Endothelial cell of umbilical vein (primary cell): ENCODE results near the gene CH25H. TPM values are rescaled to one million over a fixed set of nuclear protein-coding genes. Genes with fewer than 3 reads are reported as not detected.

Experiments
- BruUV-seq: library from RNA; stranded (reverse); fragments of 400-500 nt; replicated peaks from 2 replicates; lab custom pipeline; 2021; lab: Mats Ljungman, UMichigan
- CTCF ChIA-PET: fragments of 300-600, 350-600 bp; sonication (Branson Sonifier 250); formaldehyde crosslinking; loops from one replicate; lab custom pipeline; 2021; ENCODE audit warnings: antibody characterized with exemption, inconsistent platforms; lab: Charles Lee
- POLR2A ChIA-PET: fragments of 300-600, 350-600 bp; sonication (Branson Sonifier 250); formaldehyde crosslinking; loops from one replicate; lab custom pipeline; 2021; ENCODE audit warnings: antibody characterized with exemption, inconsistent platforms; lab: Charles Lee
- DNase-seq: peaks from one replicate; pipeline ENCODE4 v3.0.0-alpha.2; 2011; ENCODE audit warnings: low read depth, low spot score
- FAIRE-seq: peaks from 2 replicates; lab custom pipeline; 2011; peaks lifted over from hg19 to GRCh38; lab: Jason Lieb, UNC
- H2AFZ ChIP-seq: 2 replicates; pipeline ENCODE4 v1.6.0; 2012; ENCODE audit warnings: low read depth, low read length, control low read depth, inconsistent platforms
- H3K27ac ChIP-seq: 2 replicates; pipeline ENCODE4 v1.5.1; 2011; ENCODE audit warnings: low read depth, mild to moderate bottlenecking, control low read depth, low read length, moderate library complexity; ENCODE audit not compliant: insufficient read depth
- H3K27me3 ChIP-seq, 2 experiments: 2 replicates each; pipeline versions ENCODE4 v1.6.0 to v1.6.1; 2011; ENCODE audit warnings: low read length in 2 of 2, mixed read lengths in 1 of 2; ENCODE audit not compliant: control insufficient read depth in 2 of 2, insufficient read depth in 2 of 2
- H3K36me3 ChIP-seq, 2 experiments: 2 replicates in 1 of 2; 3 replicates in 1 of 2; pipeline ENCODE4 v1.5.1; 2011; ENCODE audit warnings: low read length in 2 of 2, mild to moderate bottlenecking in 1 of 2, moderate library complexity in 1 of 2; ENCODE audit not compliant: control insufficient read depth in 2 of 2, insufficient read depth in 2 of 2; ENCODE audit errors: extremely low read depth in 1 of 2
- H3K4me1 ChIP-seq: 3 replicates; pipeline ENCODE4 v1.5.1; 2011; ENCODE audit warnings: mild to moderate bottlenecking, low read length; ENCODE audit not compliant: control insufficient read depth, insufficient read depth; ENCODE audit errors: extremely low read depth
- H3K4me2 ChIP-seq: 2 replicates; pipeline ENCODE4 v1.6.1; 2011; ENCODE audit warnings: low read length, control low read depth, mixed read lengths; ENCODE audit not compliant: insufficient read depth
- H3K4me3 ChIP-seq, 3 experiments: fragments of 200-600 bp in 1 of 3; sonication (generic), shearing (Covaris generic) in 1 of 3; replicated peaks in 1 of 3; 2 replicates each; pipeline ENCODE4 v1.5.1; 2011 to 2016; ENCODE audit warnings: control low read depth in 3 of 3, low read length in 3 of 3, mild to moderate bottlenecking in 2 of 3, inconsistent platforms in 1 of 3, low read depth in 1 of 3, moderate library complexity in 1 of 3; ENCODE audit not compliant: insufficient read depth in 1 of 3
- H3K79me2 ChIP-seq: 2 replicates; pipeline ENCODE4 v1.6.0; 2012; ENCODE audit warnings: low read length, inconsistent platforms; ENCODE audit not compliant: control insufficient read depth, insufficient read depth
- H3K9ac ChIP-seq: replicated peaks from 2 replicates; pipeline ENCODE3; 2011; ENCODE audit warnings: low read length, control low read depth; ENCODE audit not compliant: insufficient read depth; ENCODE audit errors: extremely low read depth
- H3K9me1 ChIP-seq: replicated peaks from 3 replicates; pipeline ENCODE4 v1.6.0; 2011; ENCODE audit warnings: mild to moderate bottlenecking, low read length; ENCODE audit not compliant: control insufficient read depth, insufficient read depth; ENCODE audit errors: extremely low read depth
- H3K9me3 ChIP-seq: replicated peaks from 2 replicates; pipeline ENCODE4 v1.5.1; 2012; ENCODE audit warnings: low read length, inconsistent platforms; ENCODE audit not compliant: control insufficient read depth, insufficient read depth
- H4K20me1 ChIP-seq: replicated peaks from 2 replicates; pipeline ENCODE3; 2011; ENCODE audit warnings: mild to moderate bottlenecking, low read length; ENCODE audit not compliant: control insufficient read depth, insufficient read depth; ENCODE audit errors: extremely low read depth
- FOS ChIP-seq: IDR thresholded peaks from 2 replicates; pipeline ENCODE4 v1.6.1; 2011; ENCODE audit warnings: mild to moderate bottlenecking, low read length, moderate library complexity, borderline replicate concordance; ENCODE audit not compliant: insufficient read depth
- GATA2 ChIP-seq: IDR thresholded peaks from 2 replicates; pipeline ENCODE4 v1.7.0; 2011; ENCODE audit warnings: low read depth, mild to moderate bottlenecking, moderate library complexity, mixed read lengths, low read length; ENCODE audit not compliant: insufficient read length, insufficient read depth
- JUN ChIP-seq: IDR thresholded peaks from 2 replicates; pipeline ENCODE4 v1.6.1; 2011; ENCODE audit warnings: borderline replicate concordance, low read depth; ENCODE audit not compliant: insufficient read length, insufficient read depth
- MYC ChIP-seq: IDR thresholded peaks from one replicate; pipeline ENCODE4 v1.6.1; 2011; ENCODE audit warnings: mild to moderate bottlenecking, low read depth, low read length
- POLR2AphosphoS5 ChIP-seq: IDR thresholded peaks from 2 replicates; pipeline ENCODE4 v1.6.1; 2012; ENCODE audit warnings: low read depth, mild to moderate bottlenecking, control low read depth, low read length, moderate library complexity; ENCODE audit not compliant: insufficient read depth
- dilution Hi-C: fragments of 300-500 bp; cut with MboI; formaldehyde crosslinking; loops from one replicate; pipeline ENCODE4 v1.15.0; 2019; ENCODE audit warnings: low sequenced_read_pairs; ENCODE audit not compliant: extremely low pct_ligation_motif_present
- intact Hi-C: fragments of 100-400 bp; cut with micrococcal nuclease; formaldehyde crosslinking; loops from one replicate; pipeline ENCODE4 v1.10.0; 2022
- polyA plus RNA-seq, 4 experiments: library from polyadenylated mRNA; depleted of rRNA in 3 of 4; stranded (reverse) in 3 of 4; unstranded in 1 of 4; fragments of >200 nt; gene quantifications; 2 replicates each; pipeline versions ENCODE4 v1.2.1 to v1.2.3, GENCODE V29; 2011 to 2012; ENCODE audit warnings: missing spikeins in 1 of 4
- total RNA-seq: library from RNA; stranded (reverse); gene quantifications from 2 replicates; pipeline ENCODE4 v1.2.3, GENCODE V29; 2021
- TF ChIP-seq, protein P1 (sequence below): IDR thresholded peaks from 2 replicates; pipeline ENCODE4 v1.6.1; 2011; ENCODE audit not compliant: insufficient read depth, insufficient read length
- TF ChIP-seq, protein P2 (sequence below), 2 donors: IDR thresholded peaks; 1 replicate in 1 of 2; 2 replicates in 1 of 2; pipeline ENCODE4 v1.5.1; 2011; ENCODE audit warnings: low read length in 2 of 2, mild to moderate bottlenecking in 2 of 2, moderate library complexity in 2 of 2, control low read depth in 1 of 2, inconsistent platforms in 1 of 2, low read depth in 1 of 2; ENCODE audit not compliant: insufficient read depth in 1 of 2; ENCODE audit errors: extremely low read depth in 1 of 2

The CH25H gene
- total and polyA plus RNA-seq, 2 donors (not counting 3 experiments of a cell fraction or from before 2014, with no cell fraction given), result 0.30 TPM; not detected in 1

DNA sequence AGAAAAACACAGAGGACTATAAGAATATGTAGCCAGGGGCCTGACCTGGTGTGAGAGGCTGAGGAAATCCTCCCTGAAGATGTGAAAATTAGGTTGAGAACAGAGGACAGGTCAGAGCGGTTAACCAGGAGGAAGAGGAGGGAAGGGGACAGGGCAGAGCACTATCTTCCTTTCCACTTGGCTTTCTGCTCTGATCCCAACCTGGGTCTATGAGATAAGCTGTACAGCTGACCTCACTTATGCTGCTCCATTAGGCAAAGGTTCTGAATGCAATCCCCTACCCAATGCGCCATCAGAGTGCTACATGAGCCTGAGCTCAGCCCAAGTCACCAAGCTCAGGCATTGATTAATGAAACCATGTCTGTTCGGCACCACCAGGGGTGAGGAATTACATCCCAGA, 33.9 kb upstream of the CH25H start:
- no peaks in the 10 kb centered on the region for H3K9me1 ChIP-seq
- FAIRE-seq (no peak), DNase-seq (no peak)
- H3K36me3 ChIP-seq, result no peaks in the 10 kb centered on the region
- ChIA-PET CTCF (interaction anchor here (0.8 to 1.7 kb wide), 2 partner anchors 24 to 308 kb away, joined by 3 to 4 read pairs; no protein-coding TSS in a partner anchor), POLR2A (no interaction called here)
- H3K4me2 ChIP-seq, result no peak overlapping the region
- no peaks in the 10 kb centered on the region for H3K9me3 ChIP-seq
- no peaks in the 10 kb centered on the region for H3K4me1 ChIP-seq
- H3K9ac ChIP-seq, result no peak overlapping the region
- H3K27me3 ChIP-seq, result no peaks in the 10 kb centered on the region
- no peak overlapping the region for H3K4me3 ChIP-seq
- no peaks in the 10 kb centered on the region for H3K79me2 ChIP-seq
- TF ChIP-seq POLR2AphosphoS5 (no peak), GATA2 (no peak), MYC (no peak), JUN (no peak), FOS (no peak)
- TF ChIP-seq, protein P1, sequence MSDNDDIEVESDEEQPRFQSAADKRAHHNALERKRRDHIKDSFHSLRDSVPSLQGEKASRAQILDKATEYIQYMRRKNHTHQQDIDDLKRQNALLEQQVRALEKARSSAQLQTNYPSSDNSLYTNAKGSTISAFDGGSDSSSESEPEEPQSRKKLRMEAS, result no peak
- no peaks in the 10 kb centered on the region for H4K20me1 ChIP-seq
- no peak overlapping the region for H3K27ac ChIP-seq
- BruUV-seq, result no TSS peak
- H2AFZ ChIP-seq, result no peak overlapping the region
- intact Hi-C loops, result no loop called here
- dilution Hi-C loops, result no loop called here

DNA sequence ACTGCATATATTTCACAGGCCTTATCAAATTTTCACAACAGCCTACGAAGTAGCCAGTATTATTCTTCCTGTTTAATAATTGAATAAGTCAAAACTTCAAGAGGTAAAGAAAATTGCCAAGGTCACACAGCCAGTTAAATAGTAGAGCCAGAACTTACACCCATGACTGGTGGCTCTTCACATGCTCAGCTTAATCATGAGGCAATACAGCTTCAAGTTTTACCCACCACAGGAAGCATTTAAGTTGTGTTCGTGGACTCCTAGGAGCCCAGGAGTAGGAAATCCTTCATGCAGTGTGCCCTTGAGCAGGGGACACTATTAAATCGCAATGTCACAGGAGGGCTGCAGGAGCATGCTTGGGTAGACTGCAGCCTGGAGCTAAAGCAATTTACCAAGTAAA, 33.4 kb upstream of the CH25H start:
- Histone ChIP-seq H3K4me1 (no peaks in the 10 kb centered on the region), H3K9me3 (no peaks in the 10 kb centered on the region), H3K4me3 (no peak overlapping the region), H3K27ac (no peak overlapping the region), H3K27me3 (no peaks in the 10 kb centered on the region), H3K9me1 (no peaks in the 10 kb centered on the region), H3K36me3 (no peaks in the 10 kb centered on the region), H2AFZ (no peak overlapping the region), H3K9ac (no peak overlapping the region), H3K79me2 (no peaks in the 10 kb centered on the region), H3K4me2 (no peak overlapping the region), H4K20me1 (no peaks in the 10 kb centered on the region)
- TF ChIP-seq, protein P2, sequence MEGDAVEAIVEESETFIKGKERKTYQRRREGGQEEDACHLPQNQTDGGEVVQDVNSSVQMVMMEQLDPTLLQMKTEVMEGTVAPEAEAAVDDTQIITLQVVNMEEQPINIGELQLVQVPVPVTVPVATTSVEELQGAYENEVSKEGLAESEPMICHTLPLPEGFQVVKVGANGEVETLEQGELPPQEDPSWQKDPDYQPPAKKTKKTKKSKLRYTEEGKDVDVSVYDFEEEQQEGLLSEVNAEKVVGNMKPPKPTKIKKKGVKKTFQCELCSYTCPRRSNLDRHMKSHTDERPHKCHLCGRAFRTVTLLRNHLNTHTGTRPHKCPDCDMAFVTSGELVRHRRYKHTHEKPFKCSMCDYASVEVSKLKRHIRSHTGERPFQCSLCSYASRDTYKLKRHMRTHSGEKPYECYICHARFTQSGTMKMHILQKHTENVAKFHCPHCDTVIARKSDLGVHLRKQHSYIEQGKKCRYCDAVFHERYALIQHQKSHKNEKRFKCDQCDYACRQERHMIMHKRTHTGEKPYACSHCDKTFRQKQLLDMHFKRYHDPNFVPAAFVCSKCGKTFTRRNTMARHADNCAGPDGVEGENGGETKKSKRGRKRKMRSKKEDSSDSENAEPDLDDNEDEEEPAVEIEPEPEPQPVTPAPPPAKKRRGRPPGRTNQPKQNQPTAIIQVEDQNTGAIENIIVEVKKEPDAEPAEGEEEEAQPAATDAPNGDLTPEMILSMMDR (IDR thresholded peaks at IDR 0.05; ENCODE audit: extremely low read depth in 1 of 2, insufficient read depth in 1 of 2, low read depth in 1 of 2, low read length in 2 of 2), result no peak
- TF ChIP-seq FOS, result no peak
- no peak for TF ChIP-seq MYC
- intact Hi-C loops (no loop called here), dilution Hi-C loops (no loop called here)
- BruUV-seq, result no TSS peak
- FAIRE-seq (no peak), DNase-seq (no peak)
- CTCF ChIA-PET, result interaction anchor here (0.8 to 1.7 kb wide), 2 partner anchors 23 to 308 kb away, joined by 3 to 4 read pairs; no protein-coding TSS in a partner anchor
- POLR2A ChIA-PET, result no interaction called here
